Endodermal cell (in vitro differentiated cells): ENCODE measurements around the gene TDRD9. TPM values are rescaled to one million over a fixed set of nuclear protein-coding genes. Genes with fewer than 3 reads are reported as not detected.

ENCODE experiments used
- DNase-seq: peaks from one replicate; pipeline ENCODE4 v3.0.0-alpha.2; 2017
- H3K27ac ChIP-seq: 2 replicates; pipeline ENCODE4 v1.5.1; 2013; ENCODE audit warnings: mild to moderate bottlenecking, low read depth, low read length, moderate library complexity
- H3K27me3 ChIP-seq: 2 replicates; pipeline ENCODE4 v1.6.1; 2013; ENCODE audit warnings: mild to moderate bottlenecking, low read length, moderate library complexity; ENCODE audit not compliant: insufficient read depth, control insufficient read depth, poor library complexity, severe bottlenecking
- H3K36me3 ChIP-seq: 2 replicates; pipeline ENCODE4 v1.7.0; 2013; ENCODE audit warnings: mild to moderate bottlenecking, low read length, moderate library complexity; ENCODE audit not compliant: control insufficient read depth, insufficient read depth
- H3K4me1 ChIP-seq: one replicate; pipeline ENCODE4 v1.7.0; 2013; ENCODE audit warnings: low read length; ENCODE audit not compliant: control insufficient read depth, insufficient read depth
- H3K4me3 ChIP-seq: 2 replicates; pipeline ENCODE4 v1.5.1; 2013; ENCODE audit warnings: mild to moderate bottlenecking, low read length, moderate library complexity
- H3K9ac ChIP-seq: 2 replicates; pipeline ENCODE4 v1.6.1; 2013; ENCODE audit warnings: mild to moderate bottlenecking, low read length, moderate library complexity; ENCODE audit not compliant: poor library complexity, severe bottlenecking; ENCODE audit errors: extremely low read depth
- H3K9me3 ChIP-seq: 2 replicates; pipeline ENCODE4 v1.6.1; 2013; ENCODE audit warnings: mild to moderate bottlenecking, low read length, moderate library complexity; ENCODE audit not compliant: control insufficient read depth
- H3K27ac Mint-ChIP-seq: 2 replicates; pipeline ENCODE4 v1.8.0; 2020; ENCODE audit warnings: mixed read lengths
- H3K27me3 Mint-ChIP-seq: 2 replicates; pipeline ENCODE4 v1.8.0; 2021; ENCODE audit warnings: mild to moderate bottlenecking, mixed read lengths; ENCODE audit not compliant: insufficient read depth
- H3K36me3 Mint-ChIP-seq: 2 replicates; pipeline ENCODE4 v1.8.0; 2020; ENCODE audit warnings: low read depth, mixed read lengths
- H3K4me1 Mint-ChIP-seq: 2 replicates; pipeline ENCODE4 v1.8.0; 2020; ENCODE audit warnings: mixed read lengths
- H3K4me3 Mint-ChIP-seq: 2 replicates; pipeline ENCODE4 v1.8.0; 2020; ENCODE audit warnings: mild to moderate bottlenecking, moderate library complexity, mixed read lengths
- H3K9me3 Mint-ChIP-seq: 2 replicates; pipeline ENCODE4 v1.8.0; 2020; ENCODE audit warnings: mild to moderate bottlenecking, mixed read lengths
- CTCF ChIP-seq: fragments of 200-600 bp; sonication (generic); conservative IDR thresholded peaks from 2 replicates; pipeline ENCODE4 v1.5.0; 2021; ENCODE audit warnings: antibody characterized with exemption, mild to moderate bottlenecking
- WGBS, 2 experiments: methylation state at CpG; one replicate each; pipeline versions ENCODE4 v1.1.5 to v1.1.7; 2013; ENCODE audit warnings: missing lambda C conversion rate in 2 of 2, mixed read lengths in 1 of 2; ENCODE audit not compliant: insufficient coverage in 1 of 2, insufficient read length in 1 of 2; 5-methylcytosine and 5-hydroxymethylcytosine counted together
- total RNA-seq, 2 donors: library from RNA; stranded (reverse); fragmentation: NEBNext Ultra II Directional in 1 of 2; extraction: Animal tissue kit (Norgen Biotek cat#: 25700) in 1 of 2; gene quantifications; 2 replicates in 1 of 2; 3 replicates in 1 of 2; pipeline ENCODE4 v1.2.1, GENCODE V29; 2021

The TDRD9 gene
- total RNA-seq, 2 donors from 2014 or later: not detected

GRCh38 chr14:104039214-104039613 lies 111.0 kb downstream of the TDRD9 start:
- no peaks in the 10 kb centered on the region for H3K36me3 ChIP-seq
- H3K4me3 Mint-ChIP-seq: no peak overlapping the region
- H3K36me3 Mint-ChIP-seq: no peaks in the 10 kb centered on the region
- WGBS, 2 experiments: 81 to 86% methylated on average over 2 to 5 of the region's 5 CpGs
- H3K9me3 Mint-ChIP-seq: no peaks in the 10 kb centered on the region
- no peak for TF ChIP-seq CTCF
- no peaks in the 10 kb centered on the region for H3K27me3 Mint-ChIP-seq
- H3K27me3 ChIP-seq: no peaks in the 10 kb centered on the region
- H3K9ac ChIP-seq: no peak overlapping the region
- no peaks in the 10 kb centered on the region for H3K9me3 ChIP-seq
- peaks cover 21% of the 10 kb centered on the region for H3K4me1 Mint-ChIP-seq
- DNase-seq: no peak
- no peak overlapping the region for H3K27ac Mint-ChIP-seq
- H3K27ac ChIP-seq: no peak overlapping the region
- no peak overlapping the region for H3K4me3 ChIP-seq
- H3K4me1 ChIP-seq: no peaks in the 10 kb centered on the region

- no peaks in the 10 kb centered on the region for H3K27me3 Mint-ChIP-seq
- no peak for TF ChIP-seq CTCF
- Histone ChIP-seq H3K4me1 (no peaks in the 10 kb centered on the region), H3K36me3 (no peaks in the 10 kb centered on the region), H3K27me3 (no peaks in the 10 kb centered on the region), H3K4me3 (no peak overlapping the region), H3K27ac (no peak overlapping the region), H3K9ac (no peak overlapping the region), H3K9me3 (no peaks in the 10 kb centered on the region)
- peaks cover 18% of the 10 kb centered on the region for H3K4me1 Mint-ChIP-seq
- H3K27ac Mint-ChIP-seq: no peak overlapping the region
- H3K4me3 Mint-ChIP-seq: no peak overlapping the region
- DNase-seq: no peak
- no peaks in the 10 kb centered on the region for H3K36me3 Mint-ChIP-seq
- no peaks in the 10 kb centered on the region for H3K9me3 Mint-ChIP-seq
- 46 to 58% methylated on average over 4 of the region's 5 CpGs for WGBS, 2 experiments
Measured at GRCh38 chr14:104040539-104040938, 112.3 kb downstream of the TDRD9 start.

- H3K4me3 ChIP-seq: no peak overlapping the region
- Mint-ChIP-seq H3K9me3 (no peaks in the 10 kb centered on the region), H3K36me3 (no peaks in the 10 kb centered on the region), H3K4me3 (no peak overlapping the region), H3K27ac (no peak overlapping the region), H3K4me1 (peaks cover 13% of the 10 kb centered on the region), H3K27me3 (no peaks in the 10 kb centered on the region)
- no peak overlapping the region for H3K27ac ChIP-seq
- no peaks in the 10 kb centered on the region for H3K9me3 ChIP-seq
- TF ChIP-seq CTCF: no peak
- H3K27me3 ChIP-seq: no peaks in the 10 kb centered on the region
- no peak overlapping the region for H3K9ac ChIP-seq
- H3K4me1 ChIP-seq: no peaks in the 10 kb centered on the region
- DNase-seq: no peak
- H3K36me3 ChIP-seq: no peaks in the 10 kb centered on the region
- 90 to 93% methylated on average over 4 to 6 of the region's 6 CpGs for WGBS, 2 experiments
Measured at GRCh38 chr14:104041430-104042104, 113.3 kb downstream of the TDRD9 start.
